GM12873 (cell line): Measurements from ENCODE around the gene PLEKHH2.

ENCODE experiments used
- CTCF ChIP-seq: IDR thresholded peaks from 2 replicates; pipeline ENCODE4 v1.5.1; 2012; ENCODE audit warnings: low read depth, mild to moderate bottlenecking, moderate library complexity, low read length, control low read depth; ENCODE audit not compliant: insufficient read depth; ENCODE audit errors: missing control alignments

The PLEKHH2 gene

GRCh38 chr2:43729491-43730174, 92.6 kb downstream of the PLEKHH2 start:
- no peak for TF ChIP-seq CTCF

- TF ChIP-seq CTCF = no peak
These were observed 94.2 kb downstream of the PLEKHH2 start for GRCh38 chr2:43731211-43731610.

GRCh38 chr2:43736637-43737036, 99.6 kb downstream of the PLEKHH2 start:
- TF ChIP-seq CTCF = no peak

GRCh38 chr2:43737097-43737854, 100.2 kb downstream of the PLEKHH2 start:
- no peak for TF ChIP-seq CTCF

- TF ChIP-seq CTCF = no peak
These were observed 100.8 kb downstream of the PLEKHH2 start for GRCh38 chr2:43737855-43738254.

- TF ChIP-seq CTCF = no peak
These were observed 101.2 kb downstream of the PLEKHH2 start for GRCh38 chr2:43738257-43738656.

- no peak for TF ChIP-seq CTCF
These were observed 106.6 kb downstream of the PLEKHH2 start for GRCh38 chr2:43743706-43744105.
